Esophagus muscularis mucosa (tissue), 4 donors: Measurements from ENCODE around the gene NTF3. TPM values are rescaled to one million over a fixed set of nuclear protein-coding genes. Genes with fewer than 3 reads are reported as not detected.

Source experiments
- DNase-seq: peaks from one replicate; pipeline ENCODE4 v3.0.0-alpha.2; 2017; ENCODE audit errors: extremely low spot score
- H3K27ac ChIP-seq, 4 donors: fragments of 200-600 bp; sonication (generic); replicated peaks in 1 of 4; 1 replicate in 3 of 4; 2 replicates in 1 of 4; pipeline ENCODE4 v1.5.1; 2016 to 2019; ENCODE audit warnings: mild to moderate bottlenecking in 1 of 4
- H3K27me3 ChIP-seq, 4 donors: fragments of 200-600 bp; sonication (generic); one replicate each; pipeline versions ENCODE4 v1.5.1 to v1.6.0; 2016 to 2019
- H3K36me3 ChIP-seq, 4 donors: fragments of 200-600 bp; sonication (generic); one replicate each; pipeline ENCODE4 v1.5.1; 2016 to 2019
- H3K4me1 ChIP-seq, 4 donors: fragments of 200-600 bp; sonication (generic); one replicate each; pipeline ENCODE4 v1.5.1; 2016 to 2019
- H3K4me3 ChIP-seq, 4 donors: fragments of 200-600 bp; sonication (generic); 1 replicate in 2 of 4; 2 replicates in 2 of 4; pipeline ENCODE4 v1.5.1; 2016 to 2019; ENCODE audit warnings: mild to moderate bottlenecking in 4 of 4, moderate library complexity in 1 of 4
- H3K9me3 ChIP-seq, 4 donors: fragments of 200-600 bp; sonication (generic); 1 replicate in 3 of 4; 2 replicates in 1 of 4; pipeline ENCODE4 v1.5.1; 2016 to 2019
- EP300 ChIP-seq: sonication (generic); formaldehyde crosslinking; IDR thresholded peaks from one replicate; pipeline ENCODE4 v1.6.1; 2017; ENCODE audit warnings: antibody characterized with exemption
- POLR2A ChIP-seq: fragments of 450-650 bp; IDR thresholded peaks from one replicate; pipeline ENCODE4 v1.6.1; 2017; ENCODE audit warnings: antibody characterized with exemption, moderate library complexity, mild to moderate bottlenecking, low read depth
- POLR2AphosphoS5 ChIP-seq, 2 donors: sonication (generic); formaldehyde crosslinking; IDR thresholded peaks; one replicate each; pipeline ENCODE4 v1.6.1; 2017; ENCODE audit warnings: antibody characterized with exemption in 2 of 2
- WGBS: methylation state at CpG from one replicate; pipeline ENCODE4 v1.1.5; 2018; 5-methylcytosine and 5-hydroxymethylcytosine counted together
- intact Hi-C: fragments of 100-400 bp; cut with DNase I; formaldehyde crosslinking; loops from one replicate; pipeline ENCODE4 v1.15.1; 2023
- total RNA-seq, 4 donors: library from RNA; depleted of rRNA; stranded (reverse); fragments of >200 nt; gene quantifications; one replicate each; pipeline versions ENCODE4 v1.1.0 to v1.2.1, GENCODE V29; 2016
- TF ChIP-seq, protein P1 (sequence below), 3 experiments: fragments of 200-600 bp in 2 of 3; fragments of 450-650 bp in 1 of 3; sonication (generic) in 2 of 3; IDR thresholded peaks; one replicate each; pipeline ENCODE4 v1.5.1; 2017 to 2019; ENCODE audit warnings: antibody characterized with exemption in 3 of 3, mild to moderate bottlenecking in 2 of 3, moderate library complexity in 1 of 3

Gene NTF3
- total RNA-seq, 4 donors from 2014 or later = 0.71 to 1.2 (median 1.0) TPM; not detected in 1

DNA sequence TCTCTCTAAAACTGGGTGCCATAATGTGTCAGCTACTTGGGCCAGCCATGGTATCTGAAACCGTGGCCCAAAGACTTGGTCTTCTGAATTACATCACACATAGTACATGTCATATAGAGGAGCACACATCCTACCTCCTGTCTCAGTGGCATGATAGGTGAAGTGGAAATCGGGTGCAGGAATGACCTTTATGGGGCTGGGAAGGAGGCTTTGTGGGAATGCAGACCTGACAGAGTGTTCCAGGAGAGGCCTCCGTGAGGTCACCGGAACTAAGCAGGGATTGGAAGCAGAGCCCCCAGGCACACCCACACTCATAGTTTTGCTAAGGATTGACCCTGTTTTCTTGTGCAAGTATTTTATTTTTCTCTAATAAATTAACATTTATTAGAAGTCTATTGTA is 82.6 kb downstream of the NTF3 start:
- no peaks in the 10 kb centered on the region for H3K36me3 ChIP-seq
- H3K4me1 ChIP-seq = peaks cover 3 to 26% (median 19%) of the 10 kb centered on the region in 4 donors
- DNase-seq = no peak
- WGBS = 86% methylated on average over 4 of the region's 4 CpGs
- H3K9me3 ChIP-seq = no peaks in the 10 kb centered on the region
- H3K27me3 ChIP-seq = peaks cover 0 to 7% (median 3%) of the 10 kb centered on the region in 4 donors
- no peak overlapping the region for H3K4me3 ChIP-seq
- no peak overlapping the region for H3K27ac ChIP-seq
- TF ChIP-seq POLR2AphosphoS5 (IDR thresholded peaks at IDR 0.05) = no peak
- intact Hi-C loops = no loop called here

DNA sequence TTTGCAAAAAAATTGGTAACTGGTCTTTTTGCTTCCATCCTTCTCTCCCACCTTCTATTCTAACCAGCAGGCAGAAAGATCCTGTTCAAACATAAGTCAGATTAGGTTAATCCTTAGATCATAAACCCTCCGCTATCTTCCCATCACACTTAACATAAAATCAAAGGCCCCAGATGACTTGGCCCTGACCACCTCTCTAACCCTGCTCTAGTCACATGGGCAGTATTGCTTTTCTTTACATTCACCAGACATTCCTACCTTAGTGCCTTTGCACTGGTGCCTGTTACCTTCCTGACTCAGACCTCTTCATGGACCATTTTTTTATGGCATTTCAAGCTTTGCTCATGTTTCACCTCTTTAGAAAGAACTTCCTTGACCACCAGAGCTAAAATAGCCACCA is 83.5 kb downstream of the NTF3 start:
- DNase-seq = no peak
- H3K27me3 ChIP-seq = peaks cover 0 to 5% (median 1%) of the 10 kb centered on the region in 4 donors
- 90% methylated on average over 1 of the region's 1 CpG for WGBS
- H3K4me1 ChIP-seq = peaks cover 3 to 26% (median 19%) of the 10 kb centered on the region in 4 donors
- no peak overlapping the region for H3K27ac ChIP-seq
- H3K9me3 ChIP-seq = no peaks in the 10 kb centered on the region
- intact Hi-C loops = no loop called here
- H3K36me3 ChIP-seq = no peaks in the 10 kb centered on the region
- TF ChIP-seq, protein P1, sequence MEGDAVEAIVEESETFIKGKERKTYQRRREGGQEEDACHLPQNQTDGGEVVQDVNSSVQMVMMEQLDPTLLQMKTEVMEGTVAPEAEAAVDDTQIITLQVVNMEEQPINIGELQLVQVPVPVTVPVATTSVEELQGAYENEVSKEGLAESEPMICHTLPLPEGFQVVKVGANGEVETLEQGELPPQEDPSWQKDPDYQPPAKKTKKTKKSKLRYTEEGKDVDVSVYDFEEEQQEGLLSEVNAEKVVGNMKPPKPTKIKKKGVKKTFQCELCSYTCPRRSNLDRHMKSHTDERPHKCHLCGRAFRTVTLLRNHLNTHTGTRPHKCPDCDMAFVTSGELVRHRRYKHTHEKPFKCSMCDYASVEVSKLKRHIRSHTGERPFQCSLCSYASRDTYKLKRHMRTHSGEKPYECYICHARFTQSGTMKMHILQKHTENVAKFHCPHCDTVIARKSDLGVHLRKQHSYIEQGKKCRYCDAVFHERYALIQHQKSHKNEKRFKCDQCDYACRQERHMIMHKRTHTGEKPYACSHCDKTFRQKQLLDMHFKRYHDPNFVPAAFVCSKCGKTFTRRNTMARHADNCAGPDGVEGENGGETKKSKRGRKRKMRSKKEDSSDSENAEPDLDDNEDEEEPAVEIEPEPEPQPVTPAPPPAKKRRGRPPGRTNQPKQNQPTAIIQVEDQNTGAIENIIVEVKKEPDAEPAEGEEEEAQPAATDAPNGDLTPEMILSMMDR (IDR thresholded peaks at IDR 0.05) = no peak
- TF ChIP-seq POLR2A (no peak), POLR2AphosphoS5 (IDR thresholded peaks at IDR 0.05) (no peak), EP300 (no peak)
- no peak overlapping the region for H3K4me3 ChIP-seq

DNA sequence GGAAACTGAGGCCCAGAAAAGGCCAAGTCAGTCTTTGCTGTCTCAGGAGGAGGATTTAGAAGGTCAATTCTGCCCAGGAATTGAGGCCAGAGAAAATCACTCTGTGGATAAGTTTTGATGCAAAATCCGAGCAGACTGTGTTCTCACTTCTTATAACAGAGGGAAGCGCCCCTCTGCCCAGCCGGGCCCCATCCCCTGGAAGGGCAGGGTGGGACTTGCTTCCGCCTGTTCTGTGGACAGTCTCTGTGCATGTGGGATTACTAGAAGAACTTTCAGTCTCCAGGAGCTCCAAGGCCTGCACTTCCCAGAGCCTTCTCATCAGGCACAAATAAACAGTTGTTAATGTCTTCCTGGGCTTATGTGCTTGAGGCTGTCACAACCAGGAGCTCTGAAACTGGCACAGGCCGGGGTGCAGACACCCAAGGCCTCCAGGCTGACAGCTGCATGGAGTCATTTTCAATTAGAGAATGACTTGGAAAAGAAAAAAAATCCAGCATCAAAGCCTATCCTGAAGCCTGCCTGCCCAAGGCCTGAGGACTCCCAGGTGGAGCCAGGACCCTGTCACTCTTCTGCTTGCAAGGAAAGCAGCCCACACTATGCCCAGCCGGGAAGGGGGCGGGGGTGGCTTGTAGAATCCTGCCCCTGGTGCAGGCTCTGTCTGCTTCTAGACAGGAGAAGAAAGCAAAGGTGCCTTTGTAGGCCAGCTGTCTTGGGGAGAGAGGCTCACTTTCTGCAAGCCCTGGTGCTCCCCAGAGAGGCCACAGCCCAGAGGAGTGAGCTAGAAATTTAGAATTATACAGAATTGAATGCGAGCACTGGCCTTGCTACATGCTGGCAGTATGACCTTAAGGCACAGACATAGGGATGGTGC is 84.7 kb downstream of the NTF3 start:
- Histone ChIP-seq H3K4me1 (peaks cover 3 to 20% (median 14%) of the 10 kb centered on the region in 4 donors), H3K27me3 (peaks cover 0 to 5% (median 0%) of the 10 kb centered on the region in 4 donors), H3K9me3 (no peaks in the 10 kb centered on the region), H3K4me3 (no peak overlapping the region), H3K36me3 (no peaks in the 10 kb centered on the region), H3K27ac (no peak overlapping the region)
- intact Hi-C loops = no loop called here
- peak; percentile 91 for DNase-seq
- TF ChIP-seq, protein P1 (IDR thresholded peaks at IDR 0.05) = no peak
- no peak for TF ChIP-seq EP300
- TF ChIP-seq POLR2AphosphoS5 (IDR thresholded peaks at IDR 0.05) = no peak
- TF ChIP-seq POLR2A = no peak
- WGBS = 92% methylated on average over 8 of the region's 8 CpGs

DNA sequence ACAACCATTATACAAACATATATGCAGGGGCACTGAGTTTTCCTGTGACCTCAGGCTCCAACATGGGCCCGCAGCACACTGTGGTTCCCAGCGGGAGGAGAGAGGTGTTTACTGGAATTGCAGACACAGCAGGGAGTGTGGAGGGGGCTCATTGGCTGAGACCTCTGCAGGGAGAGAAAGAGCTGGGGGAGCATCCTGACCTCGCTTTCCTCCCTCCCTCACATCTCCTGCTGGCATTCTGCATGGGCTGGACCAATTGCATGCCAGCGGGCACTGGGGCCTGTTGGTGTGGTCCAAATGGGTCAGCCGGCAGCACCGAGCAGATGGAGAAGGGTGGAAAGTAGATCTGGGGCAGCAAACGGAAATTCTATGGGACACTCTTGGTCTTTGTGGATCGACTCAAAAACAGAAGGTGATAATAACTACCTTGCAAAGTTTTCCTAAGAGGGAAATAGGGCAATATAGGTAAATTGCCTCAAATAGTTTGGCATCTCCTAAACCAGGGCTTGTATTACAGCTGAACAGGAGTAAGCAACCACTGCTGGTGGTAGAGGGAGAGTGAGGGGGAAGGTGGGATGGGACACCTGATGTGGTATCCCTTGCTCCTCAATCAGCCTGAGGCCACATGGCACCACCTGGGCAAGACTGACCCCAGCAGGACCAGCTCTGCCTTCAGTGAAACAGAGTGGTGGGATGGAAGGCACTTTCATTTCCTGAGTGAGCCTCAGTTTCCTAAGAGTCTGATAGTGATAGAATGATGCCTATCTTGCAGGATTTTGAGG is 86.9 kb downstream of the NTF3 start:
- 98% methylated on average over 7 of the region's 8 CpGs for WGBS
- Histone ChIP-seq H3K27ac (no peak overlapping the region), H3K4me3 (no peak overlapping the region), H3K4me1 (no peaks in the 10 kb centered on the region), H3K9me3 (no peaks in the 10 kb centered on the region), H3K27me3 (peaks cover 0 to 5% (median 0%) of the 10 kb centered on the region in 4 donors), H3K36me3 (no peaks in the 10 kb centered on the region)
- DNase-seq = peak; percentile 91
- intact Hi-C loops = no loop called here
- no peak for TF ChIP-seq POLR2AphosphoS5 (IDR thresholded peaks at IDR 0.05)
- TF ChIP-seq EP300 = no peak
- no peak for TF ChIP-seq POLR2A
- TF ChIP-seq, protein P1 (IDR thresholded peaks at IDR 0.05) = no peak

- TF ChIP-seq, protein P1 (IDR thresholded peaks at IDR 0.05) = no peak
- TF ChIP-seq POLR2A (no peak), EP300 (no peak), POLR2AphosphoS5 (IDR thresholded peaks at IDR 0.05) (no peak)
- 100% methylated on average over 3 of the region's 4 CpGs for WGBS
- DNase-seq = peak; percentile 66
- intact Hi-C loops = no loop called here
- Histone ChIP-seq H3K36me3 (no peaks in the 10 kb centered on the region), H3K27ac (no peak overlapping the region), H3K9me3 (no peaks in the 10 kb centered on the region), H3K4me3 (no peak overlapping the region), H3K27me3 (no peaks in the 10 kb centered on the region), H3K4me1 (no peaks in the 10 kb centered on the region)
Observed at GRCh38 chr12:5520037-5520436, 88.1 kb downstream of the NTF3 start.
